Neural progenitor cell (in vitro differentiated cells): ENCODE measurements around the gene HS6ST3. TPM values are rescaled to one million over a fixed set of nuclear protein-coding genes. Genes with fewer than 3 reads are reported as not detected.

ENCODE experiments used
- DNase-seq: peaks from one replicate; pipeline ENCODE4 v3.0.0-alpha.2; 2016; ENCODE audit warnings: low spot score
- H2AFZ ChIP-seq: fragments of 200-600 bp; sonication (generic); replicated peaks from 2 replicates; pipeline ENCODE4 v1.6.1; 2016; ENCODE audit warnings: antibody characterized with exemption
- H3F3A ChIP-seq: fragments of 200-600 bp; sonication (generic); 2 replicates; pipeline ENCODE4 v1.6.1; 2016; ENCODE audit warnings: antibody characterized with exemption, low read depth
- H3K27ac ChIP-seq: fragments of 200-600 bp; sonication (generic); 2 replicates; pipeline ENCODE4 v1.5.1; 2016; ENCODE audit warnings: mild to moderate bottlenecking
- H3K27me3 ChIP-seq: fragments of 200-600 bp; sonication (generic); 2 replicates; pipeline ENCODE4 v1.6.1; 2016; ENCODE audit warnings: mild to moderate bottlenecking, moderate library complexity
- H3K36me3 ChIP-seq: fragments of 200-600 bp; sonication (generic); 2 replicates; pipeline ENCODE4 v1.5.1; 2016
- H3K4me1 ChIP-seq: fragments of 200-600 bp; sonication (generic); 2 replicates; pipeline ENCODE4 v1.6.1; 2016; ENCODE audit warnings: mixed run types
- H3K4me2 ChIP-seq: fragments of 200-600 bp; sonication (generic); 2 replicates; pipeline ENCODE4 v1.6.1; 2016
- H3K4me3 ChIP-seq: fragments of 200-600 bp; sonication (generic); 2 replicates; pipeline ENCODE4 v1.5.1; 2016
- H3K79me2 ChIP-seq: fragments of 200-600 bp; sonication (generic); 2 replicates; pipeline ENCODE4 v1.6.1; 2016; ENCODE audit warnings: low read depth
- H3K9ac ChIP-seq: fragments of 200-600 bp; sonication (generic); 2 replicates; pipeline ENCODE4 v1.6.1; 2016
- H3K9me3 ChIP-seq: fragments of 200-600 bp; sonication (generic); 2 replicates; pipeline ENCODE4 v1.5.1; 2016; ENCODE audit warnings: low read depth
- H4K20me1 ChIP-seq: fragments of 200-600 bp; sonication (generic); 2 replicates; pipeline ENCODE4 v1.6.1; 2016; ENCODE audit warnings: low read depth
- H3K27ac Mint-ChIP-seq: 3 replicates; pipeline ENCODE4 v1.8.0; 2021; ENCODE audit warnings: mixed read lengths
- H3K27me3 Mint-ChIP-seq: 2 replicates; pipeline ENCODE4 v1.8.0; 2022; ENCODE audit warnings: low read depth, mild to moderate bottlenecking, inconsistent platforms, moderate library complexity, mixed read lengths; ENCODE audit not compliant: insufficient read depth
- H3K36me3 Mint-ChIP-seq: 3 replicates; pipeline ENCODE4 v1.8.0; 2021; ENCODE audit warnings: mixed read lengths
- H3K4me1 Mint-ChIP-seq: 3 replicates; pipeline ENCODE4 v1.8.0; 2021; ENCODE audit warnings: mixed read lengths
- H3K4me3 Mint-ChIP-seq: 3 replicates; pipeline ENCODE4 v1.8.0; 2021; ENCODE audit warnings: mild to moderate bottlenecking, moderate library complexity, mixed read lengths
- H3K9me3 Mint-ChIP-seq: 3 replicates; pipeline ENCODE4 v1.8.0; 2020; ENCODE audit warnings: mixed read lengths
- CTCF ChIP-seq: fragments of 200-600 bp; sonication (generic); IDR thresholded peaks from 2 replicates; pipeline ENCODE4 v1.5.1; 2017; ENCODE audit warnings: antibody characterized with exemption, mild to moderate bottlenecking
- EZH2 ChIP-seq: fragments of 200-600 bp; sonication (generic); IDR thresholded peaks from 2 replicates; pipeline ENCODE4 v1.6.1; 2017; ENCODE audit warnings: antibody characterized with exemption, mild to moderate bottlenecking, moderate library complexity
- EZH2phosphoT487 ChIP-seq: fragments of 200-600 bp; sonication (generic); IDR thresholded peaks from 2 replicates; pipeline ENCODE4 v1.6.1; 2017; ENCODE audit warnings: antibody characterized with exemption
- total RNA-seq: library from RNA; depleted of rRNA; stranded (reverse); fragments of >200 nt; gene quantifications from 2 replicates; pipeline ENCODE4 v1.2.3, GENCODE V29; 2015; ENCODE audit warnings: low replicate concordance

HS6ST3 gene
- total RNA-seq, 1 donor from 2014 or later = 0.39 TPM

GRCh38 chr13:96391606-96392005 is 301.7 kb downstream of the HS6ST3 start:
- DNase-seq = no peak
- H3K9ac ChIP-seq = no peak overlapping the region
- H3K9me3 ChIP-seq = no peaks in the 10 kb centered on the region
- Mint-ChIP-seq H3K4me1 (no peaks in the 10 kb centered on the region), H3K27me3 (no peaks in the 10 kb centered on the region), H3K27ac (no peak overlapping the region), H3K9me3 (no peaks in the 10 kb centered on the region), H3K36me3 (no peaks in the 10 kb centered on the region), H3K4me3 (no peak overlapping the region)
- no peaks in the 10 kb centered on the region for H4K20me1 ChIP-seq
- H3K4me3 ChIP-seq = no peak overlapping the region
- no peaks in the 10 kb centered on the region for H3K36me3 ChIP-seq
- H3K4me2 ChIP-seq = no peak overlapping the region
- no peak overlapping the region for H2AFZ ChIP-seq
- H3K79me2 ChIP-seq = no peaks in the 10 kb centered on the region
- TF ChIP-seq EZH2phosphoT487 = no peak
- no peak for TF ChIP-seq CTCF
- TF ChIP-seq EZH2 = no peak
- H3F3A ChIP-seq = no peaks in the 10 kb centered on the region
- no peaks in the 10 kb centered on the region for H3K4me1 ChIP-seq
- no peak overlapping the region for H3K27ac ChIP-seq
- no peaks in the 10 kb centered on the region for H3K27me3 ChIP-seq

GRCh38 chr13:96397807-96398206 is 307.9 kb downstream of the HS6ST3 start:
- Mint-ChIP-seq H3K4me1 (no peaks in the 10 kb centered on the region), H3K27me3 (peaks cover 2% of the 10 kb centered on the region), H3K27ac (no peak overlapping the region), H3K9me3 (no peaks in the 10 kb centered on the region), H3K4me3 (no peak overlapping the region), H3K36me3 (no peaks in the 10 kb centered on the region)
- no peaks in the 10 kb centered on the region for H3K9me3 ChIP-seq
- H3K36me3 ChIP-seq = no peaks in the 10 kb centered on the region
- no peak for TF ChIP-seq EZH2
- no peak for TF ChIP-seq EZH2phosphoT487
- TF ChIP-seq CTCF = no peak
- no peak overlapping the region for H3K4me3 ChIP-seq
- H3F3A ChIP-seq = no peaks in the 10 kb centered on the region
- no peak overlapping the region for H3K4me2 ChIP-seq
- no peak overlapping the region for H2AFZ ChIP-seq
- H3K79me2 ChIP-seq = no peaks in the 10 kb centered on the region
- H3K4me1 ChIP-seq = no peaks in the 10 kb centered on the region
- no peaks in the 10 kb centered on the region for H4K20me1 ChIP-seq
- no peak overlapping the region for H3K9ac ChIP-seq
- H3K27me3 ChIP-seq = no peaks in the 10 kb centered on the region
- no peak overlapping the region for H3K27ac ChIP-seq
- no peak for DNase-seq

- no peak overlapping the region for H3K27ac ChIP-seq
- TF ChIP-seq EZH2phosphoT487 = no peak
- TF ChIP-seq CTCF = no peak
- no peak for TF ChIP-seq EZH2
- H3K9me3 ChIP-seq = no peaks in the 10 kb centered on the region
- H4K20me1 ChIP-seq = no peaks in the 10 kb centered on the region
- no peaks in the 10 kb centered on the region for H3K79me2 ChIP-seq
- Mint-ChIP-seq H3K4me3 (no peak overlapping the region), H3K27ac (no peak overlapping the region), H3K9me3 (no peaks in the 10 kb centered on the region), H3K4me1 (no peaks in the 10 kb centered on the region), H3K36me3 (no peaks in the 10 kb centered on the region), H3K27me3 (peaks cover 2% of the 10 kb centered on the region)
- H3K27me3 ChIP-seq = no peaks in the 10 kb centered on the region
- no peaks in the 10 kb centered on the region for H3F3A ChIP-seq
- H2AFZ ChIP-seq = no peak overlapping the region
- H3K4me1 ChIP-seq = no peaks in the 10 kb centered on the region
- DNase-seq = no peak
- H3K36me3 ChIP-seq = no peaks in the 10 kb centered on the region
- no peak overlapping the region for H3K4me3 ChIP-seq
- no peak overlapping the region for H3K9ac ChIP-seq
- no peak overlapping the region for H3K4me2 ChIP-seq
These were observed 308.6 kb downstream of the HS6ST3 start for GRCh38 chr13:96398486-96398885.

GRCh38 chr13:96403241-96403640 is 313.3 kb downstream of the HS6ST3 start:
- Histone ChIP-seq H3K9me3 (no peaks in the 10 kb centered on the region), H3K9ac (no peak overlapping the region), H3K36me3 (no peaks in the 10 kb centered on the region), H3K4me3 (no peak overlapping the region), H3K79me2 (no peaks in the 10 kb centered on the region), H3K27me3 (no peaks in the 10 kb centered on the region), H3F3A (no peaks in the 10 kb centered on the region), H3K27ac (no peak overlapping the region), H4K20me1 (no peaks in the 10 kb centered on the region), H3K4me1 (no peaks in the 10 kb centered on the region), H3K4me2 (no peak overlapping the region), H2AFZ (no peak overlapping the region)
- H3K27me3 Mint-ChIP-seq = peaks cover 2% of the 10 kb centered on the region
- H3K9me3 Mint-ChIP-seq = no peaks in the 10 kb centered on the region
- H3K4me3 Mint-ChIP-seq = no peak overlapping the region
- no peak for DNase-seq
- no peaks in the 10 kb centered on the region for H3K4me1 Mint-ChIP-seq
- no peak overlapping the region for H3K27ac Mint-ChIP-seq
- TF ChIP-seq CTCF (no peak), EZH2 (no peak), EZH2phosphoT487 (no peak)
- H3K36me3 Mint-ChIP-seq = no peaks in the 10 kb centered on the region
